ENCODE measurements around the gene PRRT1.
A peak's percentile ranks its signal among the peaks of the same experiment; 100 is the strongest.
"Not testable (repeated sequence)": the region's sequence is repeated elsewhere in the genome, so short reads cannot be mapped to it uniquely, and the experiment has no call there.

PRRT1 gene

DNA sequence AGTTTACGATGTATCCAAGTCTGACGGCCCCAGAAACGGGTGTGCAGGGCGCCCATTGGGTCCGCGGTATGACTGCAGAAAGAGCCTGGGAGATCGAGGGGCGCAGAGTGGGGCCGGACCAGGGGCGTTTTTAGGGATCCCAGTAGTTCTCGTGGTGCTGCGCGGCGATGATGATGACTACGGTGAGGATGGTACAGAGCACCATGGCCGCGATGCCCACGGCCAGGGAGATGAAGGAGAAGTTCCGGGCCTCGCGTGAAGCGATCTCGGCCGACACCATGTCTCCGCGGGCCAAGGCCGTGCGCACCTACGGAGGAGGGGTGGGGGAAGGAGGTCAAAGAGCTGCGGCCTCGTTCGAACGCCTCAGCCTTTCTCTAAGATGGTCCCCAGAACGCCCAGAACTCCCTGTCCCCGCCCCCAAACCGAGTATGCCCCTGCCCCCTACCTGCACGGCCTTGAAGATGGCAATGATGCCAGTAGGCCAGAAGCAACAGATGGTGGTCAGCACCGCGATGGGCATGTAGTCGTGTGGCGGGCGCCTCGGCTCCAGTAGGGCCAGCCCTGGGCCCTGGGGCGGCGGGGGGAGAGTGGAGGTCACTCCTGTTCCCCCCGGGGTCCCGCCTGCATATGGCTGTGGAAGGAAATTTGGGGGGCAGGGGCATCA lies 2.5 kb downstream of the PRRT1 start:
- Histone ChIP-seq H3K9ac (ENCODE audit: low read length) (no peak overlapping the region), H3K27ac (ENCODE audit: low read depth, low read length) (no peak overlapping the region), H3K27me3 (ENCODE audit: control insufficient read depth, insufficient read depth, low read length) (peaks cover 2% of the 10 kb centered on the region), H3K4me3 (ENCODE audit: low read length) (no peak overlapping the region), H3K36me3 (ENCODE audit: control insufficient read depth, insufficient read depth, low read length) (peaks cover 2% of the 10 kb centered on the region), H3K4me1 (ENCODE audit: control insufficient read depth, insufficient read depth, low read length) (peaks cover 12% of the 10 kb centered on the region)

DNA sequence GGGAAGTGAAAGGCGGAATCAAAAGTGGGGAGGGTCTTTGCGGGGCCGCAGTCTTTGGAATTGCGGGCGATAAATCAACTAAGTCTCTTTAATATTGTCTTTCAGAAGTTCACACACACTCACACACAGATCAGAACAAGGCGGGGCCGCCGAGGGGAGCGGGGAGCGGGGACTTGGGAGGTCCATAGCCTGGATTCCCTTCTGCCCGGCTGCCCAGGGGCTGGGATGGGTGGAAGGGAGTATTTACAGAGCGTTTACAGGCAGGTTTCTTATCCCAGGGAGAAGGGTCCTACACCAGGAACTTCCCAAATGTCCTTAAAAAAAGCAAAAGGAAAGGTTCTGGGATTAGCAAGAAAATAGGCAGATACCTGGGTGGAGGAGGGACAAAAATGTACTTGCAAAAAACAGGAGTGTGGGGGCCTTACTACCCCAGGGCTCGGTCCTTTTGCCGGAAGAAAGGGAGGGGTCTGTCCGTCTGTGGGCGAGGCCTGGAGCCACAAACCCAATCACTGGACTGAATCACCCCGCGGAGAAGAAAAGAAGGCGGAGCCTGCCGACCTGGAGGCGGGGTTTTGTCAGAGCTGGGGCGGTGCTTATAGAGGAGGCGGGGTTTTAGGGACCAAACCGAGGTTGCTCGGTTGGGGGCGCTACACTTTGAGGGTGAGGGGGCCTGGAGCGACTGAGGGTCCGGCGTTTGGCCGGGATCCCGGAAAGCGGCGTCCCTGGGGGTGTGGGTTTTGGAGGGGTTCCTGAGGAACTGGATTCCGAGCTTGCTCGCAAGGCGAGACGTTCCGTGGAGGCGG lies 3.2 kb downstream of the PRRT1 start:
- H3K36me3 ChIP-seq (ENCODE audit: control insufficient read depth, insufficient read depth, low read length): peaks cover 2% of the 10 kb centered on the region
- H3K27me3 ChIP-seq (ENCODE audit: control insufficient read depth, insufficient read depth, low read length): peaks cover 2% of the 10 kb centered on the region
- no peak overlapping the region for H3K27ac ChIP-seq (ENCODE audit: low read depth, low read length)
- H3K4me1 ChIP-seq (ENCODE audit: control insufficient read depth, insufficient read depth, low read length): peaks cover 12% of the 10 kb centered on the region
- H3K4me3 ChIP-seq (ENCODE audit: low read length): peak overlapping the region; percentile 18
- H3K9ac ChIP-seq (ENCODE audit: low read length): no peak overlapping the region

GRCh38 chr6:32147401-32148132 lies 4.2 kb downstream of the PRRT1 start:
- H3K4me3 ChIP-seq (ENCODE audit: low read length): no peak overlapping the region
- H3K9ac ChIP-seq (ENCODE audit: low read length): no peak overlapping the region
- no peak overlapping the region for H3K27ac ChIP-seq (ENCODE audit: low read depth, low read length)
- peaks cover 2% of the 10 kb centered on the region for H3K27me3 ChIP-seq (ENCODE audit: control insufficient read depth, insufficient read depth, low read length)
- H3K36me3 ChIP-seq (ENCODE audit: control insufficient read depth, insufficient read depth, low read length): peaks cover 2% of the 10 kb centered on the region
- peaks cover 12% of the 10 kb centered on the region for H3K4me1 ChIP-seq (ENCODE audit: control insufficient read depth, insufficient read depth, low read length)

DNA sequence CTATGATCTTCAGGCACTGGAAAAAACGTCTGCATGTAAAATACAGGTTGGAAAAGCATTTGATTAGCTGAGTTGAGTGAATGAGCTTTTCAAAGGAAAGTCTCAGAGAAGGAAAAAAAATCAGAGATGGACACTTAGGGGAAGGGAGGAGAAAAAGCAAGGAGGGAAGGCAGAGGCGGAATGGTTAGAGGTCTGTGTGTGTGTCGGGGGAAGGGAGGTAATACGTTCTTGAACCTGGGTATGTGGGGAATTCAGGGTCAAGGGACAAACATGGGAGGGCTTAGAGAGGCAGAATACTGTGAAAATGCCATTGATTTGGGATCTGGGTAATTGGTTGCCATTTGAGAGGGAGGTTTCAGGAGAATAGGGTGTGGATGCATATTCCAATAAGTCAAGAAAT lies 5.1 kb downstream of the PRRT1 start:
- Histone ChIP-seq H3K36me3 (ENCODE audit: control insufficient read depth, insufficient read depth, low read length) (peaks cover 2% of the 10 kb centered on the region), H3K27ac (ENCODE audit: low read depth, low read length) (no peak overlapping the region), H3K27me3 (ENCODE audit: control insufficient read depth, insufficient read depth, low read length) (peaks cover 2% of the 10 kb centered on the region), H3K4me3 (ENCODE audit: low read length) (no peak overlapping the region), H3K9ac (ENCODE audit: low read length) (no peak overlapping the region), H3K4me1 (ENCODE audit: control insufficient read depth, insufficient read depth, low read length) (peaks cover 8% of the 10 kb centered on the region)

DNA sequence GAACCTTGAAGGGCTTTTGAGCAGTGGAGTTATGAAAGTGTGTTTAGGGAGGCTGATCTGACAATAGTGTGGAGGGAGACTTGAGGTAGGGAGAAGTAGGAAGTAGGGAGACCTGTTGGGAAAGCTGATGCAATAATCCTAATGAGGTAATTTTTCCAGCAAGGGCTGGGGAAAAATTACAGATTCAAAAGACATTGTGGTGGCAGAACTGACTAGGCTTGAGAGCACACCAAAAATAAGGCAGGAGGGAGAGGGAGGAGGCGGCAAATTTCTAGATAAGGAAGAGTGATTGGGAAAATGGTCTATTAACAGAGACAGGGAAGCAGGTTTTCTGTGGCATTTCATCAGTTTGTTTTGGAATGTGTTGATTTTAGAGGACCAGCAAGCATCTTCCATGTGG lies 5.5 kb downstream of the PRRT1 start:
- Histone ChIP-seq H3K4me3 (ENCODE audit: low read length) (no peak overlapping the region), H3K4me1 (ENCODE audit: control insufficient read depth, insufficient read depth, low read length) (peaks cover 6% of the 10 kb centered on the region), H3K9ac (ENCODE audit: low read length) (no peak overlapping the region), H3K27me3 (ENCODE audit: control insufficient read depth, insufficient read depth, low read length) (peaks cover 2% of the 10 kb centered on the region), H3K36me3 (ENCODE audit: control insufficient read depth, insufficient read depth, low read length) (peaks cover 2% of the 10 kb centered on the region), H3K27ac (ENCODE audit: low read depth, low read length) (no peak overlapping the region)

- H3K9ac ChIP-seq (ENCODE audit: low read length); H3K4me3 ChIP-seq (ENCODE audit: low read length); H3K36me3 ChIP-seq (ENCODE audit: control insufficient read depth, insufficient read depth, low read length); H3K4me1 ChIP-seq (ENCODE audit: control insufficient read depth, insufficient read depth, low read length); H3K27ac ChIP-seq (ENCODE audit: low read depth, low read length); H3K27me3 ChIP-seq (ENCODE audit: control insufficient read depth, insufficient read depth, low read length): not testable (repeated sequence)
Measured at GRCh38 chr6:32144238-32144637, 7.5 kb downstream of the PRRT1 start.

GRCh38 chr6:32140420-32141046 lies 11.2 kb downstream of the PRRT1 start:
- Histone ChIP-seq H3K36me3 (ENCODE audit: control insufficient read depth, insufficient read depth, low read length) (no peaks in the 10 kb centered on the region), H3K9ac (ENCODE audit: low read length) (no peak overlapping the region), H3K27ac (ENCODE audit: low read depth, low read length) (no peak overlapping the region), H3K4me3 (ENCODE audit: low read length) (no peak overlapping the region), H3K4me1 (ENCODE audit: control insufficient read depth, insufficient read depth, low read length) (no peaks in the 10 kb centered on the region), H3K27me3 (ENCODE audit: control insufficient read depth, insufficient read depth, low read length) (no peaks in the 10 kb centered on the region)

DNA sequence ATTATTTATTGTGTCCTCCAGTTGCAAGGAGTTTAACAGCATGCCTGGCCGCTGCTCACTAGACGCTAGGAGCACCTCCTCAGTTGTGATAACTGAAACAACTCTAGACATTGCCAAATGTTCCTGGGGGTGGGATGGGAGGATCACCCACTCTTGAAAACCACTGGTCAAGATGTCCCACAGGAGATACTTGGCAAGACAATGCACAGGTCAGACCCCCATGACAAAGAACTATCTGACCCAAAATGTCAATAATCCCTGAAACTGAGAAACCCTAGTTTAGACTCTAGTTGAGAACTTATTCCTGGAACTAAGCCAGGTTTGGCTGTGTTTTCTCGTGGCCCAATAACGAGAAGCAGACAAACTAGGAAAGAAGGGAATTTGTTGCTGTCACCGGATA lies 12.1 kb downstream of the PRRT1 start:
- no peak overlapping the region for H3K27ac ChIP-seq (ENCODE audit: low read depth, low read length)
- H3K9ac ChIP-seq (ENCODE audit: low read length): no peak overlapping the region
- no peak overlapping the region for H3K4me3 ChIP-seq (ENCODE audit: low read length)
- H3K4me1 ChIP-seq (ENCODE audit: control insufficient read depth, insufficient read depth, low read length): no peaks in the 10 kb centered on the region
- H3K36me3 ChIP-seq (ENCODE audit: control insufficient read depth, insufficient read depth, low read length): no peaks in the 10 kb centered on the region
- H3K27me3 ChIP-seq (ENCODE audit: control insufficient read depth, insufficient read depth, low read length): no peaks in the 10 kb centered on the region

- no peak overlapping the region for H3K9ac ChIP-seq (ENCODE audit: low read length)
- no peaks in the 10 kb centered on the region for H3K4me1 ChIP-seq (ENCODE audit: control insufficient read depth, insufficient read depth, low read length)
Measured at GRCh38 chr6:32137454-32137853, 14.3 kb downstream of the PRRT1 start.

DNA sequence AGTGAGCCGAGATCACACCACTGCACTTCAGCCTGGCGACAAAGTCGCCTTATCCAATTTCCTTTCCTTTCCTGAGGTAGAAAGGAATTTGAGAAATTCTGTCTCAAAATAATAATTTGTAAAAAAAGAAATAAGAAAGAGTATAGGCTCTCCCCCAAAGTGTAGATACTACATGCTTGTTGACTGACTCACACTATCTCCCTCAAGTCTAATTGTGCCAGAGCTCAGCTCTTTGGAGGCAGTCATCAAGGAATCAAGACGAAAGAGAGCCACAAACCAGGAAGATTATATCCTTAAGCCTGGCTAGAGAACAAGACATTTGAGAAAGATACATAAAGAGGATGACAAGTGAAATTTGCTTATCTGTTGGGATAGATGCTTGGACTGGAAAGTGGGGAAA lies 18.0 kb downstream of the PRRT1 start:
- Histone ChIP-seq H3K4me1 (ENCODE audit: control insufficient read depth, insufficient read depth, low read length) (peaks cover 10% of the 10 kb centered on the region), H3K27me3 (ENCODE audit: control insufficient read depth, insufficient read depth, low read length) (no peaks in the 10 kb centered on the region), H3K4me3 (ENCODE audit: low read length) (no peak overlapping the region), H3K36me3 (ENCODE audit: control insufficient read depth, insufficient read depth, low read length) (no peaks in the 10 kb centered on the region), H3K27ac (ENCODE audit: low read depth, low read length) (no peak overlapping the region), H3K9ac (ENCODE audit: low read length) (no peak overlapping the region)

More at GRCh38 chr6:32137454-32137853, 14.3 kb downstream of the PRRT1 start:
- no peak overlapping the region for H3K4me3 ChIP-seq (ENCODE audit: low read length)
- no peaks in the 10 kb centered on the region for H3K36me3 ChIP-seq (ENCODE audit: control insufficient read depth, insufficient read depth, low read length)
- H3K27ac ChIP-seq (ENCODE audit: low read depth, low read length): no peak overlapping the region
- H3K27me3 ChIP-seq (ENCODE audit: control insufficient read depth, insufficient read depth, low read length): no peaks in the 10 kb centered on the region

DNA sequence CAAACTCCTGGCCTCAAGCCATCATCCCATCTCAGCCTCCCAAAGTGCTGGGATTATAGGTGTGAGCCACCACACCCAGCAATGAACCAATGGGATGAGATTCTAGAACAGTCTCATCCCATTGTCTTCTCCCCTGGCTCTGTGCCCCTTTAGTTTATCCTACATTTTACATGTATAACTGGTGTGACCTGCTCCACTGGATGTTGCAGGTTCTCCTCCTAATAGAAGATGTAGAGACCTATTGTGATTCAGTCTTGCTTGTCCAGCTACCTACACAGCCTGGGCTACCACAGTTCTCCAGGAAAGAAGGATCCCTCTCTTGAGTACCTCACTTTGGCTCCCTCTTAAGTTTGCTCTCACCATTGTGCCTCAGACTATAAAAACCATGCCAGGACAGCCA lies 19.6 kb downstream of the PRRT1 start:
- peaks cover 14% of the 10 kb centered on the region for H3K4me1 ChIP-seq (ENCODE audit: control insufficient read depth, insufficient read depth, low read length)
- H3K36me3 ChIP-seq (ENCODE audit: control insufficient read depth, insufficient read depth, low read length): no peaks in the 10 kb centered on the region
- no peak overlapping the region for H3K27ac ChIP-seq (ENCODE audit: low read depth, low read length)
- H3K9ac ChIP-seq (ENCODE audit: low read length): no peak overlapping the region
- H3K27me3 ChIP-seq (ENCODE audit: control insufficient read depth, insufficient read depth, low read length): no peaks in the 10 kb centered on the region
- H3K4me3 ChIP-seq (ENCODE audit: low read length): no peak overlapping the region

DNA sequence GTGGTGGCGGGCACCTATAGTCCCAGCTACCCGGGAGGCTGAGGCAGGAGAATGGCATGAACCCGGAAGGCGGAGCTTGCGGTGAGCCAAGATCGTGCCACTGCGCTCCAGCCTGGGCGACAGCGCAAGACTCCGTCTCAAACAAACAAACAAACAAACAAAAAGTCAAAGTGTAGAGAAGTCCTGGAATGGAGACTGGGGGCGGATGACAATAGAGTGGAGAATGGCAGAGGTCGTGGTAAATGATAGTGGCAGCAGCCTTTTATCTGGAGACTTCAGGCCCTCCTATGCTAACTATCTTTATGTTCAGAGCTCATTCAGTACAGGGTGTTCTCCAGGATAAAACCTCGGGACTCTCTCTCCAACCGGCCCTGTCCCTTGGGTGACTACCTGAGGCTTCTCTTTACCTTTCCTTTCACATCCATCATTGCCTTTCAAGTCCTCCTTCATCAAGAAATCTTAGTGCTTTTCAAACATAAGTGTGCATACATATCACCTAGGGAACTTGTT lies 20.2 kb downstream of the PRRT1 start:
- no peak overlapping the region for H3K4me3 ChIP-seq (ENCODE audit: low read length)
- H3K27ac ChIP-seq (ENCODE audit: low read depth, low read length): no peak overlapping the region
- peaks cover 14% of the 10 kb centered on the region for H3K4me1 ChIP-seq (ENCODE audit: control insufficient read depth, insufficient read depth, low read length)
- H3K36me3 ChIP-seq (ENCODE audit: control insufficient read depth, insufficient read depth, low read length): peaks cover 3% of the 10 kb centered on the region
- H3K27me3 ChIP-seq (ENCODE audit: control insufficient read depth, insufficient read depth, low read length): no peaks in the 10 kb centered on the region
- no peak overlapping the region for H3K9ac ChIP-seq (ENCODE audit: low read length)
